Medulla oblongata (tissue), 1 donor: ENCODE measurements around the gene RAB11A.

Source experiments
- DNase-seq: peaks from one replicate; pipeline ENCODE4 v3.0.0-alpha.2; 2015; ENCODE audit errors: extremely low spot score

The RAB11A gene

GRCh38 chr15:65916664-65917406 is 47.5 kb downstream of the RAB11A start:
- DNase-seq, result peak; percentile 87

DNA sequence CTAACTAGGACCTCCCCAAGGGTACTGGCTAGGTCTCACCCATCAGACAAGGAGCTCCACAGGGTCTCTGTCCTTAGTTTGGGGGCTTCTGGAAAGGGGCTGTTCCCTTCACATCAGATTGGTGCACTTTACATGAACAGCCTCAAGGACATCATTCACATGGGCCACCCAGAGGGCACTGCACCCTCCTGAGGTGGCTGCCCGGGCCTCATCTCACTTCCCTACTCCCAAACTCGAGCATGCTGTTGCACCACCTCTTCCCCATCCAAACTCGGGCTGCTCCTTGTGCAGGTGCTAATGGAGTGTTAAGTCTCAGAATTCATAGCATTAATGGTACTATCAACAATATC is 48.1 kb downstream of the RAB11A start:
- DNase-seq, result no peak

DNA sequence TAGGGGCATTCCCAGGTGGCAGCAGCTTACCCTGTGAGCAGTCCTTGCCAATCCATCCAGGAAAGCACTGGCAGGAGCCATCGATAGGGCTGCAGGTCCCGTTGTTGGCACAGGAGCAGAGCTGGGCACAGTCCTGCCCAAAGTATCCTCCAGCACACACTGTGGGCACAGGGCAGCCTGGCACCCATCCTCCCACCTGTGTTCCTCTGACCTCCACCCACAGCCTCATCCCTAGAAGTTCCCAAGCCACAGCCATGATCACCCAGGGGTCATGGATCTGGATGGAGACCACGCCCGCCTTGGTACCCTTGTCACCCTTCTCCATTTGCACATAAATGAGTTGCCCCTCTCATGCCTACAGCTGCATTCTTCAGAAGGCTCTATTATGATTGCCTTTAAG is 48.6 kb downstream of the RAB11A start:
- no peak for DNase-seq

DNA sequence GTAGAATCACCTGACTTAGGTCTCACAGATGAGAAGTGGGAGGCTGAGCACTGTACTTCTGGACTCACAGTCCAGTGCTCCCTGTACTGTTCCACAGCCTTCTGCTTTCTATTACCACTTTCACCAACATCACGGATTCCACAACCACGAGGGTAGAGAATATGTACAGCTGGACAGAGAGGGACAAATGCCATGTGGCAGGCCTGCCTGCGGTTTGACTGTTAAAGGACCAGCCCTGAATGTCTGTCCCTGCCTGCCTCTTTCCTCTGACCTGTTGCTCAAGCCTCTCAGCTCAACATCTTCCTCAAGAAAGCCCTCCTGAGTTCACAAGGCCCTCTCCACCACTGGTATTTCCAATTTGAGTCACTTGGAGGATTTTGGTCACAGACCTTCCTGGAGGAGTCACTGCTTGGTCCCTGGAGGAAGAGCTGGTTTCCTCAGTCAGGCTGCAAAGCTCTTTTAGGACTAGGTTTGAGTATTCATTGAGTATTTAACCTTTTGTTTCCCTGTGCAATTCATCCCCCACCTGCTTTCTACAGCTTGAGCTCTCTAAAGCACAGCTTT is 49.1 kb downstream of the RAB11A start:
- no peak for DNase-seq

DNA sequence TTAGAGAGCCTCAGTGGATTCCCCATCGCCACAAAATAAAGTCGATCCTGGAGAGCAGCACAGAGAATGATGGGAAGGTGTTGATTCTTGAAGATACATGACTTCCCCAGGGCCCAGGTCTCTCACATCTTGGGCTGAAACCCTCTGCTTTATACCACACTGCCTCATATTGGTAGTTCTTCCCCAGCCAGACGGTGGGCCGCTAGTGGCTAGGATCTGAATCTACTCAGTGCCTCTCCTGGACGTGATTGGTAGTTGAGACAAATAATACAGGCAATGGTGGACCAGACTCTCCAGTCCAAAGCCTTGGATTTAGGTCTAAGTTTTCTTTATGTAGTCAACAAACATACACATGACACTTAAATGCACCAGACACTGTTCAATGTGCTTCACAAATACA is 49.7 kb downstream of the RAB11A start:
- no peak for DNase-seq

GRCh38 chr15:65919353-65919752 is 50.1 kb downstream of the RAB11A start:
- no peak for DNase-seq

DNA sequence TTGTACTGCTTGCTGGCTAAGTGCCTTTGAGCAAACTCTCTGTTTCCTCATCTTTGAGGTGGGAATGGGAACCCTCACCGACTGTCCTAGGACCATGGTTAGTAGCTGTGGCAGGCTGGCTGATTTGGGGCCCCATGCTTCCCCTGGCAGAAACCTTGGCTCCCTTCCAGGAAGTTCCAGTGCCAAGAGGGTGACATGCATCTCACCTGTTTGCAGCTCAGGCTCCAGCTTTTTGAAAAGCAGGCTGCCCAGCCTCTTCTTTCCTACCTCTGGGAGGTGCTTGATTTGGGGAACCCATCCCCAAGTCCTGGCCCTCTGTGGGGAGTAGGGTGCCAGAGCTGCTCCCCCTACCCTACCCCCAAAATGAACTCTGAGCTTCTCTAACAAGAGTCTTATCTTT is 50.8 kb downstream of the RAB11A start:
- no peak for DNase-seq

DNA sequence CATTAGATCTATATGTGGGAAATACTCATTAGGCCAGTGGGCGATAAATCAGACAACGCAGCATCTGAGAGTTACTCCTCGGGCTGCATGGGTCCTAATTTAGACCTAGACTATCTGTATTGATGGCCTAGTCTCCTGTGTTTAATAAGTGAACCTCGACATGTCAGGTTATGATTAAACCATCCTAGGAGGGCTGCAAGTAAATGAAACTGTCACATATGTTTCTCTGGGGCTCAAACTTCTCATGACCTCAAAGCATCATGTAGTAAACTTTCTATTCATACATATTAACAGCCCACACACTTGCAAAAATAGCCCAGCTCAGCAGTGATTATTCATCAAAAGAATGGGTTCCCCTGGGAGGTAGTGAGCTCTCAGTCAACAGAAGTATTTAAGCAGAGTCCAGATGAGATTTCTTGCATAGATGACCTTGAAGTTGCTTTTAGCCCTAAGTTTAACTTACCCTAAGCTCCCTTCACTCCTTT is 51.6 kb downstream of the RAB11A start:
- no peak for DNase-seq

DNA sequence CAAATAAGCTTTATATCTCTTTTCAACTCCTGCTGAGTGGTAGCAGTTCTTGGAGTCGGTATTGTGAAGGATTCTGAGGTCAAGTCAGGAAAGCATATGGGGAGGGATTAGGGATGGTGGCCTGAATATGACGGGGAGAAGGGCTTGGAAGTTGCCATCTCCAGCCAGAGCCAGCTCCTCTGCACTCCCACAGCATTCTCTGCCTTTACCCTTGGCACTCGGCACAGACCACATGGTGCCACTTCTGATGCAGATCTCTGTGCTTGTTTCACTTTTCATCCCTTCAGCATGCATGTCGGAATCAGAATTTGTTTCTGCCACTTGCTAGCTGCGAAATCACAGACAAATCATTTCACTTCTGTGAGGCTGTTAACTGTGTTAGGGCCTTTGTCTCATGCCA is 52.5 kb downstream of the RAB11A start:
- peak; percentile 68 for DNase-seq

GRCh38 chr15:65922621-65923020 is 53.3 kb downstream of the RAB11A start:
- no peak for DNase-seq

- DNase-seq, result no peak
Observed at GRCh38 chr15:65923264-65923663, 54.0 kb downstream of the RAB11A start.

GRCh38 chr15:65924004-65924403 is 54.7 kb downstream of the RAB11A start:
- no peak for DNase-seq

- DNase-seq, result no peak
Observed at GRCh38 chr15:65925338-65925737, 56.0 kb downstream of the RAB11A start.

GRCh38 chr15:65926459-65926858 is 57.2 kb downstream of the RAB11A start:
- no peak for DNase-seq

- no peak for DNase-seq
Observed at GRCh38 chr15:65926899-65927298, 57.6 kb downstream of the RAB11A start.

GRCh38 chr15:65927545-65927944 is 58.3 kb downstream of the RAB11A start:
- DNase-seq, result no peak

DNA sequence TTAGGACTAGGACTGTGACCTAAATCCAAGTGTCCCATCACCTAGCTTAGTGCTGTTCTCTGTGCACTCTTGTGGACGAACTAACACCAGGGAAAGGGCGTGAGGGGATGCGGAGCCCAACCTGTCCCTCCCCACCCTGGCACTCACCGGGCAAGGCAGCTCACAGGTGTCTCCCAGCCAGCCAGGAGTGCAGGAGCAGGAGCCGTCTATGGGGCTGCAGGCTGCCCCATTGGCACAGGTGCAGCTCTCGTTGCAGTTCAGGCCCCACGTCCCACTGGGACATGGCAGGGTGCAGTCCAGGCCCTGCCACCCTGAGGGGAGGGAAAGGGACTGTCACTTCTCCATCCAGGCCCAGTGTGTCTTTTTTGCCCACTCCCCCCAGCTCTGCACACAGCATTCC is 60.3 kb downstream of the RAB11A start:
- no peak for DNase-seq

- DNase-seq, result no peak
Observed at GRCh38 chr15:65930134-65930533, 60.8 kb downstream of the RAB11A start.

DNA sequence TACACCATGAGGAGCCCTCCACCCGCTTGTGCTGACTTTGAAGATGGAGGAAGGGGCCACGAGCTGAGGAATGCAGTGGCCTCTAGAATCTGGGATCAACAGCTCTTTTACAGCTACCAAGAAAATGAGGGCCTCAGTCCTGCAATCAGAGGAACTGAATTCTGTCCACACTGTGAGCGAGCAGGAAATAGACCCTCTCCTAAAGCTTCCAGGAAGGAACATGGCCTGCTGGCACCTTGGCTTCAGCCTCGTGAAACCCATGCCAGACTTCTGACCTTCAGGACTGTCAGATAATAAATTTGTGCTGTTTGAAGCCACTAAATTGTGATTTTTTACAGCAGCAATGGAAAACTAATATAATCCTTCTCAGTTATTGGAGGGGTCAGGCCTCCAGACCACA is 61.9 kb downstream of the RAB11A start:
- no peak for DNase-seq

DNA sequence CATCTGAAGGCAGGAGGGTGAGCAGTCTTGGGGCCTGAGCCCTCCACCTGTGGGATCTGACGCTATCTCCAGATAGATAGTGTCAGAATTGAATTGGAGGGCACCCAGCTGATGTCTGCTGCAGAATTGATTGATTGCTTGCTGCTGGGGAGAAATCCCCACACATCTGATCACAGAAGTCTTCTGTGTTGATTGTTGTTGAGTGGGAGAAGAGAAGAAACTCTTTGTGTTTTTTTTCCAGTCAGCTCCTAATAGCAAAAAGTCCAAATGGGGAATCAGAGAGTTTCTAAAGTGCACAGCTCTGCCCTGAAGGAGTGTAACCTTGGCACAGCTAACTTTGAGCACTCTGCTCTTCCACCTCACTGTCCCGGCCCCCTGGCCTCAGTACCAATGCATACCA is 66.1 kb downstream of the RAB11A start:
- peak; percentile 56 for DNase-seq

DNA sequence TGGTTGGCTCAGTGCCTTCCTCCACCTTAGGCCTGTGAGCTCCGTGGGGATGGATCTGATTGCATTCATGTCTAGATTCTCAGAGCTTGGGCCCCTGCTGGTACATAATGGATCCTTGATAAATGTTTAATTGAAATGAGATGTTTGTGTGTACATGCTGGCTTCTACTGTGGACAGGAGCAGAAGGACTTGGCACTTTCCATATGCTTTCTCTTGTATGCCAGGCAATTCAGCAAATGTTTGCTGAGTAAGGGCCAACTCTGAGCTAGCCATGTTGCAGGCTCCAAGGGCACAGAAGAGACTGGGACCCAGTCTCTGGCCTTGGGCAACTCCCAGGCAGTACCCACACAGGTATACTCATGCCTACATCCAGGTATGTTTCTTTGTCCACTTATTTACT is 67.0 kb downstream of the RAB11A start:
- no peak for DNase-seq

DNA sequence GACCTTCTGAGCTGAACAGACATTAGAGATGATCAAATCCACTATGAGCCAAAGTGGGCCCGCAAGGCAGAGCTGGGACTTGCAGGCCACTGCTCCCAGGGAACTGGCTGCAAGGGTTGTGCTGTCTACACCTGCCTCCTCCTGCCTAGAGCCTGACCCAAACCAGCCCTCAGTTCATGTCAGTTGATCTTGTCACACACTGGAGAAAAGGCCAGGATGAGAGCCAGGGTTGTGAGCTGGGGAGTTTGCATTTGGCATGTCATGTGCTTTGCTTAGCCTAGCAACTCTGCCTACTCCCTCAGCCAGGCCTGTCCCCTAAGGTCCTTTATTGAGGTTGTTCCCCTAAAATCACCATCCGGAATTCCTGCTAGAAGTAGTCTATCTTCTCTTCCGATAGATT is 67.8 kb downstream of the RAB11A start:
- DNase-seq, result peak; percentile 27

DNA sequence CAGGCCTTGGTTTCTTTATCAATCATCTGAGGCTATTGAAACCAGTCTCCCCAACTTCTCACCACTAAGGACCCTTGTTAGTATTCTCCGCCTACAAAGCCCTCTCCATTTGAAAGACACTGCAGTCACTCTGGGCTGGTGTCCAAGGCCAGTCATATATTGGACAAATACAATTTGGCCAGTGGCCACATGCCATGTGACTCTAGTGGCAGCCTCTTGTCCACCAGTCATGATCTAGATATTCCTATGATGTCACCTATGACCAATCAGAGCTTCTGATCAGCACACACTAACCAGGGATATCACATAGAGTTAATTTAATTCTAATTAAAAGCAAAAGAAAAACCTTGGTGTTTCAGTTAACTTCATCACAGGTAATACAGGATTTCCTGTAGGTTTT is 68.2 kb downstream of the RAB11A start:
- DNase-seq, result peak; percentile 44

- no peak for DNase-seq
Observed at GRCh38 chr15:65938604-65939003, 69.3 kb downstream of the RAB11A start.
